GM23248 (cell line): Measurements from ENCODE around the gene KCNAB3.

ENCODE experiments used
- EZH2 ChIP-seq: fragments of 200-600 bp; sonication (generic); IDR thresholded peaks from 2 replicates; pipeline ENCODE4 v1.6.1; 2018; ENCODE audit warnings: antibody characterized with exemption, mild to moderate bottlenecking; ENCODE audit not compliant: insufficient read depth, poor library complexity, severe bottlenecking
- EZH2phosphoT487 ChIP-seq: fragments of 200-600 bp; sonication (generic); IDR thresholded peaks from 2 replicates; pipeline ENCODE4 v1.6.1; 2018; ENCODE audit warnings: antibody characterized with exemption, moderate library complexity, mild to moderate bottlenecking, low read depth; ENCODE audit not compliant: insufficient read depth

DNA sequence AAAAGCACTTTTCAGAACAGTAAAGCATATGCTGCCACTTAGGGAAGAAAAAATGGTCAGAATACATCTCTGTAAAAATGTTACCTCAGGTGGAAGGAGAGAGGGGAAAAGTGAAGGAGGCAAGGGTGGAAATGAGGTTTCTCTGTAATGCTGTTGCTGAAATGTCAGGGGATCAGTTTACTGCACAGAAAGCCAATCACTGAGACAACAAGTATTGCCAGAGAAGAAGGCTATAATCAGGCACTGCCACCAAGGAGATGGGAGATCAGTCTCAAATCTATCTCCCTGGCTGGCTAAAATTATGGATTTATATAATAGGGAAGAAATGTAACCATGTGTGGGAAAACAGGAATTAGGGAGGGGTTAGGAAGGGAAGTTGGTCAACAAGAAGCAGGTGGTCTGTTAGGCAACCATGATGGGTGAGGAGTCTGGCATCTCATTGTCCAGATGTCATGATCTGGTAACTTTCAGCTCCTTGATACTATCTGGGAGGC, 45.0 kb upstream of the KCNAB3 start:
- TF ChIP-seq EZH2 = no peak
- no peak for TF ChIP-seq EZH2phosphoT487
